HFFc6 (cell line): ENCODE data around the gene CYTH2. TPM values are rescaled to one million over a fixed set of nuclear protein-coding genes. Genes with fewer than 3 reads are reported as not detected.

Source experiments
- DNase-seq: peaks from one replicate; pipeline ENCODE4 v3.0.0-alpha.2; 2018
- H3K27ac Mint-ChIP-seq: 2 replicates; pipeline ENCODE4 v1.8.0; 2020; ENCODE audit warnings: mild to moderate bottlenecking, mixed read lengths
- H3K27me3 Mint-ChIP-seq: 2 replicates; pipeline ENCODE4 v1.8.0; 2021; ENCODE audit warnings: mild to moderate bottlenecking, moderate library complexity, mixed read lengths; ENCODE audit not compliant: insufficient read depth
- H3K36me3 Mint-ChIP-seq: 2 replicates; pipeline ENCODE4 v1.8.0; 2021; ENCODE audit warnings: low read depth, mixed read lengths
- H3K4me1 Mint-ChIP-seq: 2 replicates; pipeline ENCODE4 v1.8.0; 2020; ENCODE audit warnings: low read depth, mixed read lengths
- H3K4me3 Mint-ChIP-seq: 2 replicates; pipeline ENCODE4 v1.8.0; 2020; ENCODE audit warnings: mild to moderate bottlenecking, moderate library complexity, mixed read lengths
- H3K9me3 Mint-ChIP-seq: 2 replicates; pipeline ENCODE4 v1.8.0; 2020; ENCODE audit warnings: mild to moderate bottlenecking, mixed read lengths
- long read RNA-seq: library from polyadenylated mRNA; unstranded; transcript quantifications from one replicate; pipeline ENCODE4 v2.0.0, GENCODE V29; 2019
- total RNA-seq, 6 experiments: library from RNA; stranded (reverse); fragmentation: NEBNext Ultra II Directional; extraction: Animal tissue kit (Norgen Biotek cat#: 25700); gene quantifications; 2 replicates in 1 of 6; 3 replicates in 5 of 6; pipeline ENCODE4 v1.2.3, GENCODE V29; 2021
- TF ChIP-seq, protein P1 (sequence below): fragments of 200-600 bp; sonication (generic); IDR thresholded peaks from 2 replicates; pipeline ENCODE4 v1.5.0; 2021; ENCODE audit warnings: antibody characterized with exemption, mild to moderate bottlenecking

CYTH2 gene, protein sequence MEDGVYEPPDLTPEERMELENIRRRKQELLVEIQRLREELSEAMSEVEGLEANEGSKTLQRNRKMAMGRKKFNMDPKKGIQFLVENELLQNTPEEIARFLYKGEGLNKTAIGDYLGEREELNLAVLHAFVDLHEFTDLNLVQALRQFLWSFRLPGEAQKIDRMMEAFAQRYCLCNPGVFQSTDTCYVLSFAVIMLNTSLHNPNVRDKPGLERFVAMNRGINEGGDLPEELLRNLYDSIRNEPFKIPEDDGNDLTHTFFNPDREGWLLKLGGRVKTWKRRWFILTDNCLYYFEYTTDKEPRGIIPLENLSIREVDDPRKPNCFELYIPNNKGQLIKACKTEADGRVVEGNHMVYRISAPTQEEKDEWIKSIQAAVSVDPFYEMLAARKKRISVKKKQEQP
- total RNA-seq, result 10 to 100 TPM; 46.2 to 49.5 (median 47.1) TPM
- long read RNA-seq, full-length matches to known transcripts, result 40 of 52 reads
- long read RNA-seq, partial matches to known transcripts, result 10 of 52 reads
- long read RNA-seq, other reads (novel, unspliced or antisense), result 2 of 52 reads

DNA sequence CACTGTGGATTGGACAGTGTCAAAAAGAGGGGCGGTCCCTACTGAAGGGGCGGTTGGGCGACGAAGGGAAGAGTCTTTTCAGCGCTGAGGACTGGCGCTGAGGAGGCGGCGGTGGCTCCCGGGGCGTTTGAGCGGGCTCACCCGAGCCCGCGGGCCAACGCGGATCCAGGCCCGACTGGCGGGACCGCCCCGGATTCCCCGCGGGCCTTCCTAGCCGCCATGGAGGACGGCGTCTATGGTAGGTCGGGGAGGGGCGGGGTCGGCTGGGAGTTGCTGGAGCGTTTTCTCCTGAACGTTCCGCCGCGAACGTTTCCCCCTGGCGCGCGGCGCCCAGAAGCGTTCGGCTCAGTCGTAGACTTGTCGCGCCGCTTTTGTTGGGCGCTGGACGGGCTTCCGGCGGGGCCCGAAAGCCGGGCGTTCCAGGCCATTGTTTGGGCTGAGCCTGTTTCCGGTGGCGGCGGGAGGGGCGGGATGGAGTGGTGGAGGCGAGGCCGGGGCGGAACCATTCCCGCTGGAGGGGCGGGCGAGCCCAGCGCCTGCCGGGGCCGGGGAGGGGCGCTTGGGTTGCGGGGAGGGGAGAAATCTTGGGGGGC lies at the start of gene CYTH2:
CYTH2 (plus strand) TSS at position 81 of the 593 bp plus-strand sequence; CDS start at position 220, 139 bp downstream.
- Mint-ChIP-seq H3K27ac (peak within 1 kb of the TSS; percentile 95), H3K4me3 (peak within 1 kb of the TSS; percentile 93), H3K36me3 (peaks cover 20% of the 10 kb centered on the region; the same call in 1 of the 2 replicates), H3K4me1 (peaks cover 24% of the 10 kb centered on the region), H3K9me3 (no peaks in the 10 kb centered on the region), H3K27me3 (peaks cover 3% of the 10 kb centered on the region)
- DNase-seq, result peak; percentile 76
- TF ChIP-seq, protein P1, sequence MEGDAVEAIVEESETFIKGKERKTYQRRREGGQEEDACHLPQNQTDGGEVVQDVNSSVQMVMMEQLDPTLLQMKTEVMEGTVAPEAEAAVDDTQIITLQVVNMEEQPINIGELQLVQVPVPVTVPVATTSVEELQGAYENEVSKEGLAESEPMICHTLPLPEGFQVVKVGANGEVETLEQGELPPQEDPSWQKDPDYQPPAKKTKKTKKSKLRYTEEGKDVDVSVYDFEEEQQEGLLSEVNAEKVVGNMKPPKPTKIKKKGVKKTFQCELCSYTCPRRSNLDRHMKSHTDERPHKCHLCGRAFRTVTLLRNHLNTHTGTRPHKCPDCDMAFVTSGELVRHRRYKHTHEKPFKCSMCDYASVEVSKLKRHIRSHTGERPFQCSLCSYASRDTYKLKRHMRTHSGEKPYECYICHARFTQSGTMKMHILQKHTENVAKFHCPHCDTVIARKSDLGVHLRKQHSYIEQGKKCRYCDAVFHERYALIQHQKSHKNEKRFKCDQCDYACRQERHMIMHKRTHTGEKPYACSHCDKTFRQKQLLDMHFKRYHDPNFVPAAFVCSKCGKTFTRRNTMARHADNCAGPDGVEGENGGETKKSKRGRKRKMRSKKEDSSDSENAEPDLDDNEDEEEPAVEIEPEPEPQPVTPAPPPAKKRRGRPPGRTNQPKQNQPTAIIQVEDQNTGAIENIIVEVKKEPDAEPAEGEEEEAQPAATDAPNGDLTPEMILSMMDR, result no peak

DNA sequence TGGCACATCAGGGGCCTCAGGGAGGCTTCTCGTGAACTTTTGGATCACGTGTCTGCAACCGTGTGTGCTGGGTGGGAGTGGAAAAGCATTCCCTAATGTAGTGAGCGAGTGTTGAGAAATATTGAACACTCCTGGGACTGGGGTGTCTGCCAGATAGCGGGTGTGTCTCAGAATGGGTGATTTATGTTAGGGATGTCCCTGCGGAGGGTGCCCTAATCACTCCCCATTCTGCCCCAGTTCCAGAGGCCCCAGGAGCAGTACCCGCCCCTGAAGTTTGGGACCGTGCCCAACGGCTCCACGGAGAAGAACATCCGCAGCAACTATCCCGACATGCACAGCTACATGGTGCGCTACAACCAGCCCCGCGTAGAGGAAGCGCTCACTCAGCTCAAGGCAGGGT lies 47.6 kb upstream of the CYTH2 start:
- Mint-ChIP-seq H3K9me3 (no peaks in the 10 kb centered on the region), H3K27ac (no peak overlapping the region), H3K36me3 (no peaks in the 10 kb centered on the region), H3K4me1 (peaks cover 19% of the 10 kb centered on the region), H3K27me3 (peaks cover 7% of the 10 kb centered on the region), H3K4me3 (no peak overlapping the region)
- no peak for DNase-seq
- TF ChIP-seq, protein P1, result no peak

DNA sequence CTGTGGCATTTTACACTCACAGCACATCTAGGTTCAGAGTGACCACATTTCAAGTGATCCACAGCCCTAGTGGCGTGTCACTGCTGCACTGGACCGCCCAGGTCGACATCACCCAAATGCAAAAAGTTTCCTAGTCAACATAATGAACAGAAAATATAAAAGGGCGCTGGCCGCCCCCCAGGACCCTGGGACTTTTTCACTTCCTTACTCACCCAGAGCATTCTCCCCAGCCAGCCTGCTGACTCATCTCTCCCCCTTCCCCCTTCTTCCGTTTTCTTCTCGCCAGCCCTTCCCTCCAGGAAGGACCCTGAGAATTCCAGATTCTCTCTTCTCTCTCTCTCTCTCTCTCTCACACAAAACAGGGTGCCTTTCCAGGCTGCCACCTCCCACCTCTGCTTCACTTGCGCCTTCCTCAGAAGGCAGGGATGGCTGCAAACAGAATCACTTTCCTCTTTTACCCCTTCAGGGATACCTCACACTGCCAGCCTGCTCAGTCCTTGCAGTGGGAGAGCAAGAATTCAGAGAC lies 44.4 kb upstream of the CYTH2 start:
- no peaks in the 10 kb centered on the region for H3K36me3 Mint-ChIP-seq
- DNase-seq, result peak; percentile 9
- no peaks in the 10 kb centered on the region; the same call in none of the 2 replicates for H3K27me3 Mint-ChIP-seq
- TF ChIP-seq, protein P1, result no peak
- peak overlapping the region; percentile 85 for H3K27ac Mint-ChIP-seq
- H3K4me3 Mint-ChIP-seq, result peak overlapping the region; percentile 20; the same call in 1 of the 2 replicates
- H3K4me1 Mint-ChIP-seq, result peaks cover 19% of the 10 kb centered on the region
- H3K9me3 Mint-ChIP-seq, result no peaks in the 10 kb centered on the region

DNA sequence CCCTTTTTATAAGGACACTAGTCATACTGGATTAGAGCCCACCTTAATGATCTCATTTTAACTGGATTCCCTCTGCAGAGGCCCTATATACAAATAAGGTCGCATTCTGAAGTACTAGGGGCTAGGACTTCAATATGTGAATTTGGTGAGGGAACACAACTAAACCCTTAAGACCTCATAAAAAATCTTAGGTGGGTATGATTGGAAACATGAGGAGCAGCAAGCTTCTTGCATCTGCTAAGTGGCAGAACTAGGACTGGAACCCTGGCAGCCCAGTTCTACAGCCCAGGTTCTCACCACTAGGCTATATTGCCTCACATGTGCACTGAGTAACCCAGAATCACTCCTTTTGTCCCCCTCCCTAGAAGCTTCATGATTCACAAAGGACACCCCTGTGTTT lies 40.5 kb upstream of the CYTH2 start:
- no peak overlapping the region for H3K4me3 Mint-ChIP-seq
- H3K27me3 Mint-ChIP-seq, result no peaks in the 10 kb centered on the region; the same call in 1 of the 2 replicates
- DNase-seq, result no peak
- TF ChIP-seq, protein P1, result no peak
- H3K27ac Mint-ChIP-seq, result no peak overlapping the region
- H3K36me3 Mint-ChIP-seq, result peaks cover 8% of the 10 kb centered on the region
- H3K9me3 Mint-ChIP-seq, result no peaks in the 10 kb centered on the region
- H3K4me1 Mint-ChIP-seq, result peaks cover 13% of the 10 kb centered on the region

DNA sequence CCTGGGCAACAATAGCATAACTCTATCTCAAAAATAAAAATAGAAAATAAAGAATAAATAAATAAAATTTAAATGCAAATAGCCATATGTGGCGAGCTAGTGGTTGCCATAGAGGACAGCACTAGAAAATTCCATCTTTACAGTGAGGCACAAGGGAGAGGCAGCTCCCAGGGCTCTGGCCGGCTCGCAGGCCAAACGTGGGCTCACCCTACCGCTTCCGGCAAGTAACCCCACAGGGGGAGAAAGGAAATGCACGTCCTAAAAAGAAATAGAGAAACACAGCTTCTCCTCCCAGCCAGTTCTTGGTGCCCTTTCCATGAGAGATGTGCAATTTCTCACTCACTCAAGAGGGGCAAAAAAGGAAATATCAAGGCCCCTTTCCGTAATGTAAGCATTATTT lies 35.8 kb upstream of the CYTH2 start:
- Mint-ChIP-seq H3K27me3 (no peaks in the 10 kb centered on the region; the same call in 1 of the 2 replicates), H3K9me3 (no peaks in the 10 kb centered on the region), H3K36me3 (peaks cover 8% of the 10 kb centered on the region), H3K4me1 (no peaks in the 10 kb centered on the region), H3K4me3 (no peak overlapping the region), H3K27ac (no peak overlapping the region)
- DNase-seq, result no peak
- TF ChIP-seq, protein P1, result no peak
